ENCODE data around the gene LRRC4C.

DNA sequence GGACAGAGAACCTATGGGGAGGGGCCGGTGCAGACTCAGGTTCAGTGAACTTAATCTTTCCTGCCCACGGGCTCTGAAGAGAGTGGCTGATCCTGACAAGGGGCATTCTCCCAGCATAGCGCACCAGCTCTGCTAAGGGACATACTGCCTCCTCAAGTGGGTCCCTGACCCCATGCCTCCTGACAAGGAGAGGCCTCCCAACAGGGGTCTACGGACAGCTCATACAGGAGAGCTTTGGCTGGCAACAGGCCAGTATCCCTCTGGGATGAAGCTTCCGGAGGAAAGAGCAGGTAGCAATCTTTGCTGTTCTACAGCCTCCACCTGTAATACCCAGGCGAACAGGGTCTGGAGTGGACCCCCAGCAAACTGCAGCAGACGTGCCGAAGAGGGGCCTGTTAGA is 394.0 kb downstream of the LRRC4C start:
- TF ChIP-seq POLR2A (IDR thresholded peaks at IDR 0.05; ENCODE audit: low read depth, low read length) (no peak), POLR2AphosphoS5 (IDR thresholded peaks at IDR 0.05; ENCODE audit: insufficient read depth, low read depth, low read length) (no peak), EZH2 (IDR thresholded peaks at IDR 0.05; ENCODE audit: borderline replicate concordance, low read depth, low read length, severe bottlenecking) (no peak), MAX (IDR thresholded peaks at IDR 0.05; ENCODE audit: insufficient read depth, insufficient read length) (no peak), JUN (IDR thresholded peaks at IDR 0.05; ENCODE audit: borderline replicate concordance, insufficient read depth, insufficient read length, low read depth) (no peak), FOS (IDR thresholded peaks at IDR 0.05; ENCODE audit: borderline replicate concordance, insufficient read depth, low read length) (no peak)
- TF ChIP-seq, protein P1, sequence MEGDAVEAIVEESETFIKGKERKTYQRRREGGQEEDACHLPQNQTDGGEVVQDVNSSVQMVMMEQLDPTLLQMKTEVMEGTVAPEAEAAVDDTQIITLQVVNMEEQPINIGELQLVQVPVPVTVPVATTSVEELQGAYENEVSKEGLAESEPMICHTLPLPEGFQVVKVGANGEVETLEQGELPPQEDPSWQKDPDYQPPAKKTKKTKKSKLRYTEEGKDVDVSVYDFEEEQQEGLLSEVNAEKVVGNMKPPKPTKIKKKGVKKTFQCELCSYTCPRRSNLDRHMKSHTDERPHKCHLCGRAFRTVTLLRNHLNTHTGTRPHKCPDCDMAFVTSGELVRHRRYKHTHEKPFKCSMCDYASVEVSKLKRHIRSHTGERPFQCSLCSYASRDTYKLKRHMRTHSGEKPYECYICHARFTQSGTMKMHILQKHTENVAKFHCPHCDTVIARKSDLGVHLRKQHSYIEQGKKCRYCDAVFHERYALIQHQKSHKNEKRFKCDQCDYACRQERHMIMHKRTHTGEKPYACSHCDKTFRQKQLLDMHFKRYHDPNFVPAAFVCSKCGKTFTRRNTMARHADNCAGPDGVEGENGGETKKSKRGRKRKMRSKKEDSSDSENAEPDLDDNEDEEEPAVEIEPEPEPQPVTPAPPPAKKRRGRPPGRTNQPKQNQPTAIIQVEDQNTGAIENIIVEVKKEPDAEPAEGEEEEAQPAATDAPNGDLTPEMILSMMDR (IDR thresholded peaks at IDR 0.05; ENCODE audit: extremely low read depth in 1 of 2, insufficient read depth in 1 of 2, low read depth in 1 of 2, low read length in 2 of 2) = no peak

Measured in endothelial cell of umbilical vein (primary cell).